ENCODE results near the gene KSR1.

KSR1 gene

DNA sequence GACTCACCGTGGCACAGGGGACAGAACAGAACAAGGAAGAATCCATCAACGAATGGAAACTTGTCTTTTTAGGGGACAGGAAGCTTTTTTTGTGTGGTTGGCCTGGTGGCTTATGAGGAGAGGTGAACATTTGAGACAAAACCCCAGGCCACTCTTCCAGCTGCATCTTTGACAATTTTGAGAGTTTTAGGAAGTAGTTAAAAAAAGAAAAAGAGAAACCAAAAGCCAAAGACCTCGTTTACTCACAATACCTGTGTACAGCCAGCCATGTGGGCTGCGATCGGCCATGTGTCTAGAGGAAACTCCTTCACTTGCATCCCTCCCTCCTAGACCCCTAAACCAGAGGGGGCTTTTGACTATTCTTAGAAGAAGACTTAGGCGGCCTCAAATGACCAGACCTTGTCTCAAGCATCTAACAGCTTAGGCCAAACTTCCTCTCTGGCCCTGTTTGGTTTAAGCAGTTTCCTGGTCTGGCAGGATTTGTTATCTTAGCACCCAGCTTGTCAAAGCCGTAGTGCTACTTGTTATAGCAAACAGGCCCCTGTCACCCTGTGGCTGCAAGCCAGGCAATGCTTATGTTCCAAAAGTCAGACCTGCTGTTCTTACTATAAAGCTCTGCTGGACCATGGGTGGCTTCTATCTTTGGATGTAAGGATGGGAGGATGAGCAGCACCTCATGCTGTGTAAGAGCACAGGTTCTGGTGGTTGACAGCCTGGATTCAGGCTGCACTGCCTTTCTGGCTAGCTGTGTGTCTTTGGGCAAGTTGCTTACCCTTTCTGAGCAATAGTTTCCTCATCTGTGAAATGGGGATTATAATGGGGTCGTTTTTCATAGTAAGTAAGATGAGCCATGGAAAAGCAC is 17.7 kb downstream of the KSR1 start:
- no peak for DNase-seq (ENCODE audit: low spot score)

DNA sequence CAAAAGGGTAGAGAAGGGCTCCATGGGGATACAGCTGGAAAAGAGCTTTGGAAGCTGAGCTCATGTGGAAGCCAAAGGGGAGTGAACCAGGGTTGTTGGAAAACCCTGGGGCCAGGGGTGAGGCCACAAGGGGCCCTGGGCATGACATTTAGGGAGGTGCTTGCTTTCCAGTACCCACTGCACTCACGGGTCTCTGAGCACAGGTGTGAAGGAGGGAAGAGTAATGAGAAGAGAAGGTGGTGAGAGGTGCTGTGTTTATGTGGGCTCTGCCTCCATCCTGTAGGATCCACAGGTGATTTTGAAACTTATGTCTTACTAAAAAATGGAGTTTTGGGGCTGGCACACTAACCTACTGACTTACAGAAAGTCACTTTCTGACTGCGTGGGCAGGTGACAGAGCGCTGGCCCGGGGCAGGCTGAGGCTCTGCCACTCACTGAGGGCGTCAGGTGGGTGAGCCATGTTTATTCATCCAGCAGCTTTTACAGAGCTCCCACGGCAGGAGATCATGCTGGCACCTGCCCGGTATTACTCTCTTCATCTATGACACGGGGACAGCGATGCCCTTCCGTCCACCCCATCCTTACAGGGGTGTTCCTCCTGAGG is 18.9 kb downstream of the KSR1 start:
- DNase-seq (ENCODE audit: low spot score) = no peak

DNA sequence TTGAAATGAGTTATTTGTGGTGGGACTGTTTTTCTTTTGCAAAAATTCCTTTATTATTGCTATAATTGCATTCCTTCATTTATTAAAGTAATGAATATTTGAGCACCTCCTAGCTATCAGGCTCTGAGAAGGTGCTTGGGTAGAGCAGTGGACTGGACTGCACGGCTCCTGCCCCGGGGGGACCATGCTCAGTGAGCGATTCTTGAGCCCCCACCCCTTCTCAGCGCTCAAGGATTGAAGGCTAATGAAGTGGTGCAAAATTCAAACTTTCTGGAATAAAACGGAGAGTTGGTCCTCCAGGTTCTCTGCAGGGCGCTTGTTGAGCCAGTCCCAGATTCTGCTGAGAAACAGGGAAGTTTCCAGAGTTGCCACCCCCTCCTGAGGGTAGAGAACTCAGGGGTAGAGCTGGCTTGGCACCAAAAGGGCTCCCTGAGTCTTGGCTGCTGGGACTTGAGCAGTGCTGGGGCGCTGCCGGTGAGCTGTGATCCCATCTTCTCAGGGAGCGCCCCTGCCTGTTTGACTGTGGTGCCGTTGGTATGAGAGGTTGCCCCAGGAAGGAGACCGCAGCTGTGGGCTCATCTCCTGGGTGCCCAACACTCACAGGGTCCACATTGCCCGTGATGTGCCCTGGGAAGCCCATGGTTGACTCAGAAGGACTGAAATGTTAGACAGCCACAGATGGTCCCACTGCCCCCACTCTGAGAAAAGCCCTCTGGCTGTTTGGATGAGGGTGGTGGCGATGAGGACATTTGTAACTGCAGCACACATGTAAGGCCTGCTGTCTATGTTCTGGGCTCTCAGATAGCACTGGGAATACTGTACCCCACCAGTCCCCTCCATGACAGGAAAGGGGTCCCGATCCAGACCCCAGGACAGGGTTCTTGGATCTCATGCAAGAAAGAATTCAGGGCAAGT is 20.0 kb downstream of the KSR1 start:
- no peak for DNase-seq (ENCODE audit: low spot score)

DNA sequence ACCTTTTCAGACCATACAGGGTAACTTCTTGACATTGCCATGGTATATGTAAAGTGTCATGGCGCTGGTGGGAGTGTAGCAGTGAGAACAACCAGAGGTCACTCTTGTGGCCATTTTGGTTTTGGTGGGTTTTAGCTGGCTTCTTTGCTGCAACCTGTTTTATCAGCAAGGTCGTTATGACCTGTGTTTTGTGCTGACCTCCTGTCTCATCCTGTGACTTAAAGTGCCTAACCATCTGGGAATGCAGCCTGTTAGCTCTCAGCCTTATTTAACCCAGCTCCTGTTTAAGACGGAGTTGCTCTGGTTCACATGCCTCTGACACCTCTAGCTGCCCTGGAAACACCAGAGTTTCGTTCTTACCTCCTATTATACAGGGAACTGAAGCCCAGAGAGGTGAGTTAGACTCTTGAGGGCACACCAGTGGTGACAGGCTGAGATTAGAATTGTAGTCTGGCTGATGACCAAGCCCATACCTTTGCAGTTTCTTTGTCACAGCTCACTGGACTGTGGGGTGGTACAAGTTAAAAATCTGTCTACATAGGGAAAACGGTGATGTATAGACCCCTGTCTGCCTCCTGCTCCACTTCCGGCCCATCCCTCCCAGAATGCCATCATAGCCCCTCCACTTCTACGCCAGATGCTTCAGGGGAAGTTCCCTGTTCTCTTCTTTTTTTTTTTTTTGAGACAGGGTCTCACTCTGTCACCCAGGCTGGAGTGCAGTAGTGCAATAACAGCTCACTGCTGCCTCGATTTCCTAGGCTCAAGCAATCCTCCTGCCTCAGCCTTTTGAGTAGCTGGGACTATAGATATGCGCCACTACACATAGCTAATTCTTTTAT is 21.0 kb downstream of the KSR1 start:
- no peak for DNase-seq (ENCODE audit: low spot score)

DNA sequence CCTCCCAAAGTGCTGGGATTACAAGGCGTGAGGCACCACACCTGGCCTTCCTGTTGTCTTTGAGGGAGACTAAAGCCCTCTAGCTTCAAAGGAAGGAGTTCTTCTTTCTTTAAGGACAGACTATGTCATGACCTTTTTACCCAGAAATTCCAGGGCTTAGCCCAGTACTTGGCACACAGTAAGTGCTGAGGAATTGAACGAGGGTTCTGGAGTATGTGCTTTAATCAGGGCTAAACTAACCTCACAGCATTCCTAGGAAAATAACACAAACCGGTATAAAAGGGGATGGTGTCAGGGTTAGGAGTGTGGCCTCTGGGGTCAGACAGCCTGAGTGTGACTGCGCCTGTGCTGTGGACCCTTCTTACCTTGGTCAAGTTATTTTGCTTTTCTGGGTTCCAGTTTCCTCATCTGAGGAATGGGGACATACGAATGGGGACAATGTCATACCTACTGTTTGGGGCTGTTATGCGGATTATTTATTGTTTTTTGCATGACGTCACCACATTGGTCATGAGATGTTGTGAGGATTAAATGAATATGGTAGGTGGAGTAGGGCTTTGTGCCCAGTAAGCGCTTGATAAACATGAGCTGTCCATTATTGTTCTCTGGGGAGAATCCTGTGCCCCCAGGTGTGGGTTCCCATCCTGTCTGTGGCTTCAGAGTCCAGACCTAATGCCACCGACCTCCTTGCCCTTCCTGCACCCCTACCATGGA is 21.9 kb downstream of the KSR1 start:
- no peak for DNase-seq (ENCODE audit: low spot score)

DNA sequence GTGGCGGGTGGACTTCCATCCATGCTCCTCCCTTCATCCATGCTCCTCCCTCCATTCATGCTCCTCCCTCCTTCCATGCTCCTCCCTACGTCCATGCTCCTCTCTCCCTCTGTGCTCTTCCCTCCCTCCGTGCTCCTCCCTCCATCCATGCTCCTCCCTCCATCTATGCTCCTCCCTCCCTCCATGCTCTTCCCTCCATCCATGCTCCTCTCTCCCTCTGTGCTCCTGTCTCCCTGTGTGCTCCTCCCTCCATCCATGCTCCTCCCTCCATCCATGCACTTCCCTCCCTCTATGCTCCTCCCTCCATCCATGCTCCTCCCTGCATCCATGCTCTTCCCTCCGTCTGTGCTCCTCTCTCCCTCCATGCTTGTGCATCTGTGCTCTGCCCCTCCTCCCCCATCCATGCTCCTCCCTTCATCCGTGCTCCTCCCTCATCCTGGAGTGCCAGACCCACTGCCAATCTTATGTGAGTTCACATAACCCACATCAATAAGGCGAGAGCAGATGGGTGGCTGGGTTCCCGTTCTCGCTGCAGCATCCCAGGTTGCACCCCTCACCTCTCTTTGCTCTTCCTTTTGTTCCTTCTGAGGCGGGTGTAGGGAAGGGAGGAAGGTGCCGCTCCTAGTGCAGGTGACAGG is 22.8 kb downstream of the KSR1 start:
- no peak for DNase-seq (ENCODE audit: low spot score)

DNA sequence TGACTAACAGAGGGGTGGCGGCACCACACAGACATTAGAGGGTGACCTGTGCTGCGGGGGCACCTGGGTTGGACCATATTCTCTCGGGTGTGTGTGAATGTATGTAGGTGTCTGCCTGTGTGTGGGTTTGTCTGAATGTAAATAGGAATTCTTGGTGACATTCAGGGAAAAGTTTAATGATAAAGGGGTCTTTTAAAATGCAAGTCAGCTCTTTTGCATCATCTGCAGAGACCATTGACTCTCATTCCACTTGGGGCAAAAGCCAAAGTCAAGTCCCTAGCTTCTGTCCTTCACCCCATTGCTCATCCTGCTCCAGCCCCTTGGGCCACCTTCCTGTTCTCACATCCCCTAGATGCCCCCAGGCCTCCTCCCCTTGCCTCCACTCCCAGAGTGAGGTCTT is 23.6 kb downstream of the KSR1 start:
- DNase-seq (ENCODE audit: low spot score) = no peak

DNA sequence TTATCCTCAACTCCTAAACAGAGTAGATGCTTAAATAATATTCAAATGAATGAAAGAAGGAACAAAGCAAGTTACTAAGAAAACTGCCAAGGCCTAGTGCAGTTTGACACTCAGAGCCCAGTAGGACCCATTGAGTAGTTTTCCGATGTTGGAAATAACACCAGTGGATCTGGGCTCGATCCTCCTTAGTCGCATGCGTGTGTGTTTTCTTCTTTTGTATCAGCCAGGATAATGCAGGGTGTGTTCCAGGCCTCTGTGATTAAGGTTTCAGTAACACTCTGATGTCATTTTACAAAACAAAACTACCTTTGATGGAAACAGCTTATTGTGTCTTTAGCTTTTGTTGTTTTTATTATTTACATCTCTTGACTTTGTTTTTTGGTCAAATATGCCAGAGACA is 24.5 kb downstream of the KSR1 start:
- no peak for DNase-seq (ENCODE audit: low spot score)

DNA sequence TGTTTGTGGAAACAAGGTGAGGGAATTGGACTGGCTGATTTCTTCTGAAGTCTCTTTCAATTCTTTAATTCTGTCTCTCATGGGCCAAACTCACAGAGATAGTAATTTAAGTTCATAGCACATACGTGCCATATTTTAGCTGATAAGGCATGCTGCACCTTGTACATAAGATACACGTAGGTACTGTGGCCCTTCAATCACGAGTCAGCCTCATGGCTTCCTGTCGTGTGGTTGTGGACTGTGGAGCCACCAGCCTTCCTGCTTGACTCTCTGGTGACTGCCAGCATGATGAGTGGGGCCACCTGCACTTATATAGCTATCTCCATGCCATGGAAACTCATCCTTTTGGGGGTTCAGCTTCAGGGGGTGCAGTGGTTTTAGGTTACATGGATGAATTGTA is 25.1 kb downstream of the KSR1 start:
- DNase-seq (ENCODE audit: low spot score) = no peak

DNA sequence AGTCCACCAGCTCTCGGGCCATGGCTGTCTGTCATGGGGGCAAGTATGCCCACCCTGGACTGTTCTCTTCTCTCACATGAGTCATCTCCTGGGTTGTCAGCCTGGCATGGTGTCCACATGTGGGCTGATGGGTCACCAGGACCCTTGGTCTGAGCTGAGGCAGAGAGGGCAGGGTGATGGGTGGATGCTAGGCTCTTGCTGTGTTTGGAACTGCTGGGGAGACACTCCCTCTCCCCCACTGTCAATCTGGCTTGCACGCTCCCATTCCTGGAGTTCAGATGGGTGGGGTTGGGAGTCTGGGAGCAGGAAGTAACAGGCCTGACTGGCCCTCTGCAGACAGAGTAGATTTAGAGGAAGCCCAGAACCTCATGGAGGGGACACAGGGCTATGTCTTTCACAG is 28.9 kb downstream of the KSR1 start:
- no peak for DNase-seq (ENCODE audit: low spot score)

DNA sequence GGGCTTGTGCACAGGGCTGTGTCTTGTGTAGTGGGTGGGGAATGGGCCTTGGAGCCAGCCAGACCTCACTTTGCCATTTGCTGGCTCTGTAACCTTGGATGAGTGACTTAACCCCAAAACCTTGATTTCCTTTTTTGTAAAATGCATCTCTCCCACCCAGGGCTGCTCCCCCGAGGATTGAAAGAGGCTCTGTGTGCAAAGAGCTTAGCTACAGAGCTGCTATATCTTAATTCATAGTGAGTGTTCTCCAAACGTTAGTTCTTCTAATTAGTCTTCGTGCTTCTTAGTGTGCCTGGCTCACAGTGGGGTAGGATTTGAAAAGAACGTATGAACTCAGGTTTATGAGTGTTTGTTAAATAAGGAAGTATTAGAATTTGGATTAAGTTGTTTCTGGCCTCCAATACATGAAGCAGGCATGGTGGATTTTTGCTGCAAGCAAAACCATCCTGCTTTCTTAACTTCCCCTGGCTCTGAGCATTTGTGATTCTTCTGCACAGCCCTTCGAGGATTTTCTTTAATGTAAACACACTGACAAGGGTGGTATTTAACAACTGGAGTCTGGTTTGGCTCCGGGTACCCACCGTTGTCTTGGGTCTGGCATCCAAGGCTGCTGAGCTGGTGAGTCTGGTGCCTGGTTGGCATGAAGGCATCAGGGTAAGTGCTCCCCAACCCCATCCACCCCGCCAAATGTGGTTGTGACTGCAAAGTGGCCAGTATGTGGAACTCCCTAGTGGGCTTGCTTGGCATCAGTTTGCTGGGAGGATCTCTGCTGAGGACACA is 29.7 kb downstream of the KSR1 start:
- no peak for DNase-seq (ENCODE audit: low spot score)

DNA sequence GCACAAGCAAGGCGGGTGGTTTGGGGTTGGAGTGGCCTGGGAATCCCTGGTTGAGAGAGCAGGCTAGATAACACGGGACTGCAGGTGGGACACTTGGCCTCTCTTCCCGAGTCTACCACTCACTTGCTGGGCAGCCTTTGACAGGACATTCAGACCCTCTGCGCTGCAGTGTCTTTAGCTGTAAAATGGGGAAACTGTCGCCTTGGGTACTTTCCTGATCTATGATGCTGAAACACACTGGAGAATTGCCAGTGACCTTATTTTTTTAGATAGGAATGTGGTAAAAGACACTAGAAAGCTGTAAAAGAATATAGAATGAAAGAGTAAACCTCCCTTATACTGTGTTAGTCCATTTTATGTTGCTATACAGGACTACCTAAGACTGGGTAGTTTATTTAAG is 30.5 kb downstream of the KSR1 start:
- DNase-seq (ENCODE audit: low spot score) = no peak

DNA sequence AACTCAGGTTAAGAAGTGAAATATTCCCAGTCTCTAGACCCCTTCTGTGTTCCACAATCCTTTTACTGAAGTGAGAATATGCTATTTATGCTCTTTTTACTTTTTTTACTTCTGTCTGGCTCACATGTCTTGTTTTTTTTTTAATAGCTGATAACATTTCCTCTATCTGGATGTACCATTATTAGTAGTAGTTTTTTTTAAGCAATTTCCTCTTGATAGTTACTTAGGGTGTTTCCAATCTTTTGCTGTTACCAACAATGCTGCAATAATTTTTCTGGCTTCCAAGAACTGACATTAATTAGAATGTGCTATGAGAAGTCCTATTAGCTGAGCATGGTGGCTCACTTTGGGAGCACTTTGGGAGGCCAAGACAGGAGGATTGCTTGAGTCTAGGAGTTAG is 32.0 kb downstream of the KSR1 start:
- DNase-seq (ENCODE audit: low spot score) = no peak

DNA sequence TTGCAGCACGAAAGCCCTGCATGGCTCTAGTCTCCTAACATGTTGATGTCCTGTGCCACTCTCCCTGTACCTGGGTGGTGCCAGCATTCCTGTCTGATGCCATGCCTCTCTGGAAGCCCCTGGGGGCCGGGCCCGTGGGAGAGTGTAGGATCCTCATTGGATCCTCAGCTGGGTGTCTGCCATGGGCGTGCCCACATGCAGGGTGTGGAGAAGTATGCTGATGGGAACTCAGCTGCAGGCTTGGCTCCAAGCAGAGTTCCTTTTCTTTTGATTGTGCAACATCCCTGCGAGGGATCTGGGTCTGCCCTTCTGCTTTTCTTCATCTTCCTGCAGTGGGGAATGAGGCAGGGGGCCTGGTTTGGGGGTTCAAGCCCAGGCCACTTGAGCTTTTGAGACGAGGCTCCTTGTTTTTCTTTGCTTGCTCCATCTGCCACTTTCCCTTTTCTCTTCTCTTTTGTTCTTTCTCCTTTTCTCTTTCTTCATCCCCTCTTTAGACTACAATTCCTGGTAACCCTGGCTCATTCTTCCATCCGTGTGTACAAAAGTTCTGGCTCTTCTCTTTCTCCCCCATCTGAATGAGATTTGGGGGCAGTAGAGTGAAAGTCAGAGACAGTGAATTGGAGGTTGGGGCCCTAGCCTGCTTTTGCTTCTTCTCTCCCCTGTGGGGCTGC is 32.9 kb downstream of the KSR1 start:
- peak; percentile 88 for DNase-seq (ENCODE audit: low spot score)

DNA sequence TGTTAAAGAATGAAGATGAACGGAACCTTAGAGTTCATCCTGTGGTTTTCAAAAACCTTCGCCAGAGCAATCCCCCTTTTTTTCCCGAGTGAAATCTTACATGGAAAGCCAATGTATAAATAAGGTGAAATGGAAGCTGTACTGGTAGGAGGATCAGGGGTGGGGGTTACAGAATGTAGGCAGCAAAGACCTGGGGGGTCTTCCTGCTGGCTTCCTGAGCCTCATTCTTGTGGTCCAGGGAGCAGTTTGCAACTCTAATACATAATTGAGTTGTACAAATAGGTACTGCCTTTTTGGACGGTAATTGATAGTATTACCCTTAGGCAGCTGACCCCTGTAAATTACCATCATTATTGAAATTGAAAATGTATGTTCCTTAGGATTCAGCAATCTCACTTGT is 34.1 kb downstream of the KSR1 start:
- no peak for DNase-seq (ENCODE audit: low spot score)

DNA sequence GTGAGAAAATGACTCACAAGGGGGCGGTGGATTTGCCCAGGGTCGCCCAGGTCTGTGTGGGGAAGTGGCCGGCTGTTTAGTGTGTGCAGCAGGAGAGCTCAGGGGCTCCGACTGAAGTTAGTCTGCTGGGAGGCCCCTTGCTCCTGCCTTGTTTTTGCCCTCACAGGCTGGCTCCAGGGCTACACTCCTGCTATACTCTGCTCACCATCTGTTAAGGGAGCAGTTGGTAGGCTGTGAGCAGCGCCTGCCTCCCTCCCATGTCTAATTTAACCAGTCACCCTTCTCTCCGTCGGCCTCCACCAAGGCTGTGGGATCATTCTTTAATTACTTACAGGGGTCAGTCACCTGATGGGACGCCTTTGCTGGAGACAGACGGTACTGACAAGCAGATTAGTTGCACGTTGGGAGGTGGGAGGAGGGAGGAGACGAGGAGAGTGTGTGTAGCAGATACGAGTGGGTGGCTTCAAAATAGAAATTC is 35.5 kb downstream of the KSR1 start:
- no peak for DNase-seq (ENCODE audit: low spot score)

DNA sequence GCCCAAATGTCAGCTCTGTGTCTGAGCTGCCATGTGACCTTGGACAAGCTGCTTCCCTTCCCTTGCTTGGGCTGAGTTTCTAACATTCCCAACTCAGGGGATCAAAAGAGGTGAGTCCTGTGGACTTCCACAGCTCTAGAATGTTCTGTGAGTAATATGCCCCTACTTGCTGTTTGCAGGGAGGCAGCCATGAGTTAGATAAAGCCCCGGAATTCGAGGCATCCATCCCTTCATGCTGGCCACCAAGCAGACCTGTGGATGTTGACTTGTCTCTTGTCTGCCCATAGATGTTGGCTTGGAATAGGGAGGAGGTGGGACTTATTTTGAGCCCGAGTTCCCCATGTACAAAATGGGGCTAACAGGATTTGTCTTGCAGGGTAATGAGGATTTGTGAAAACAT is 36.2 kb downstream of the KSR1 start:
- no peak for DNase-seq (ENCODE audit: low spot score)

DNA sequence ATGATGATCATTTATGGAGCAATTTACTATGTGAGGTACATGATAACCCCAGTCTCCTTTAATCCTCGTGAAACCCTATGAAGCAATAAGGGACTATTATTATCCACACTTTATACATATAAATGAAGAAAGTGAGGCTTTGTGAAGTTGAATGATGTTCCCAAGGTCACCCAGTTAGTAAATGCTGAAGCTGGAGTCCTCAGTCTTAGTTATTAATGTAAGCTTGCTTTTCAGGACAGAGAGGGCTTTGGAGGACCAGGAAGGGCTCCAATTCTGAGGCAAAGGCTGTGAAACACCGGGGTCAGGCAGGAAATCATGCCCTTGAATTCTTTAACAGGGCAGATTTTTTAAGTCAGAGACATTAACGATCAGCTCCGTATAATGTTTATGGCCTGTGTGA is 36.8 kb downstream of the KSR1 start:
- DNase-seq (ENCODE audit: low spot score) = no peak

Data from AG08395 (cell line).